Measurements from ENCODE around the gene NTRK3.

Gene NTRK3

DNA sequence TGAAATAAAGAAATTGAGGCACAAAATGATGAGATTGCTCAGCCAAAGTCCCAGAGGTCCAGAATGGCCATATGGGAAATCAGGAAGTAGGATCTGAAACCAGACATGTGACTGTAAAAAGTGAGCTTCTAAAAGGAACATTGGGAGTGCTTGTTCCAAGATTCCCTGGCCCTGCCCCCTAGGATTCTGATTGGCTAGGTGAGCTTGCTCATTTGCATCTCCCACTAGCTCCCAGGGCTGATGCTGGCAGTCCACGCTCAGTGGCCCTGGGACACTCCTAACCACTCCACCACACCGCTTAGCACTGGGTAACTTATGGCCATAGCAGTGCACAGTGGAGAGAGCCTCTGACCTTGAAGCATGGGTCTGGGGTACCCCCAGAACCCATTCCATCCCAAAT, 326.7 kb downstream of the NTRK3 start:
- DNase-seq: no peak

DNA sequence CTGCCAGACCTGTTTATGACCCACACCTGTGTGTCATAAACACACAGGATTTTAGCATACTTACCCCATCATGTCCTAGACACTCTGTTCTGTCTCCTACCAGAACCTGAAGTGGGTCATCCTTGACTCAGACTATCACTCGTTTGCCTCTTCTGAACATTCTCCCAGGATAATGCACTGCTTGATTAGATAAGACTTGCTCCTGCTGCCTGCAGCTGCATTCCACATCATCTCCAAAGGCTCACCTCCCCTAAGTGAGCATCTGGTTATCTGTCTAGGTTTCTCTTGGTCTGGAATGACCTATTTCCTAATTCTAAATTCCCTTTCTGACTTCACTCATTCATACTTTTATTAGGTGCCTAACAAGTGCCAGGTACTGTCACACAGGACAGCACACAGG, 332.1 kb downstream of the NTRK3 start:
- no peak for DNase-seq

DNA sequence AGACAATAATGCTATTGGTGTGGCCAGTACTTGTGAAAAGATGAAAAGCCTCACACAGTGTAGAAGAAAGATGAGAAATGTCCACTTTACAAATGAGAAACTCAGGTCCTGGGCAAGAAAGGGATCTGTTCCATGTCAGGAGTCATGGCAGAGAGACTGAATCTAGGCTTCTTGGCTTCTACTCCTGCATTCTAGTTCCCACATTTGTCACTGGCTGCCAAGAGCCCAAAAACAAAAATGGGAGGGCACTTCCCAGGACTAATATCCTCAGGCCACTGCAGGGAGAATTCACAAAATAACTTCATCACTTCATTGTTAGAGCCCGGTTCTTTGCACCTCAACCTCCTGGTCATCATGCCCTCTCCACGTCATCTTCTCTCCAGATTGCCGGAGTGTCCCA, 337.5 kb downstream of the NTRK3 start:
- no peak for DNase-seq

DNA sequence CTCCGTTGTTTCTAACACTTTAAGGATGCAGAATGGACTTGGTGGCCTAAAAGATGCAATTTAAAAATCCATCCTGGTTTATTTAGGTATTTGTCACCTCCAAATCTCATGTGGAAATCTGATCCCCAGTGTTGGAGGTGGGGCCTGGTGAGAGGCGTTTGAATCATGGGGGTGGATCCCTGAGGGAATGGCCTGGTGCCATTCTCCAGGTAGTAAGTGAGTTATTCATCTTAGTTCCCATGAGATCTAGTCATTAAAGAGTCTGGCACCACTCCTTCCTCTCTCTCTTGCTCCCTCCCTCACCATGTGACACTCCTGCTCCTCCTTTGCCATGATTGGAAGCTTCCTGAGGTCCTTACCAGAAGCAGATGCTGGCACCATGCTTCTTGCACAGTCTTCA, 339.1 kb downstream of the NTRK3 start:
- no peak for DNase-seq

DNA sequence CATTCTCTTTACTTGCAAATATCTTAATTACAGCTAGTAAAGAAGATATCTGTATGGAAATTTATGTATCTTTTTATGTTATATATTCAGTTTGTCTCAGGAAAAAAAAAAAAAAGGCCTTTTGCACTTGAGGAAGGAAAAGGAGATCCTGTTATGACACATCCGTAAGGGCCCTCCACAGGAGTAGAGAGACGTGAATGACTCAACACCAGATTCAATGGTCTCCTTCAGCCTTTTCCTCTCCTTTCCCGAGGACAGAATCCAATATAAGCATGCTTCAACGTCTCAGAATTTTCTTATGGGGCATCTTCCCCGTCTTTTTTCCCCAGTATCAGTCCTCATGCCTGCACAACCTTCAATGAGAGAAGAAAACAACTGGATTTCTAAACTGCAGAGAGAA, 340.3 kb downstream of the NTRK3 start:
- no peak for DNase-seq

DNA sequence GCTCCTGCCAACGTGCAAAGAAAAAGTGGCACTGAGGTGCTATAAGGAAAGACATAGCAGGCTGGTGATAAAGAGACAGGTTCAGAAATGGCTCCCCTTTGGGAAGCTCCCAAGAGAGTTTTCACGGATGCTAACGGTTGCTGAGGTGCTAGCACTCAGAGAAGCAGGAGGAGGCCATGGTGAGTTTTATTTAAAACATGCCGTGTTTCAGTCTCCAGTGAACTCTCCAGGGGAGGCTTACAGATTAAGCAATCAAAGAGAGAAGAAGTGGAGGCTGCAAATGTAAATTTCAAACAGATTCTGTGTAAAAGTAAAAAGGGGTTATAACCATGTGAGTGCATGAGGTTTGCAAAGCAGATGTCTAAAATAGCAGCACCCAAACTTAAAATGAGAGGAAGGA, 346.2 kb downstream of the NTRK3 start:
- no peak for DNase-seq

DNA sequence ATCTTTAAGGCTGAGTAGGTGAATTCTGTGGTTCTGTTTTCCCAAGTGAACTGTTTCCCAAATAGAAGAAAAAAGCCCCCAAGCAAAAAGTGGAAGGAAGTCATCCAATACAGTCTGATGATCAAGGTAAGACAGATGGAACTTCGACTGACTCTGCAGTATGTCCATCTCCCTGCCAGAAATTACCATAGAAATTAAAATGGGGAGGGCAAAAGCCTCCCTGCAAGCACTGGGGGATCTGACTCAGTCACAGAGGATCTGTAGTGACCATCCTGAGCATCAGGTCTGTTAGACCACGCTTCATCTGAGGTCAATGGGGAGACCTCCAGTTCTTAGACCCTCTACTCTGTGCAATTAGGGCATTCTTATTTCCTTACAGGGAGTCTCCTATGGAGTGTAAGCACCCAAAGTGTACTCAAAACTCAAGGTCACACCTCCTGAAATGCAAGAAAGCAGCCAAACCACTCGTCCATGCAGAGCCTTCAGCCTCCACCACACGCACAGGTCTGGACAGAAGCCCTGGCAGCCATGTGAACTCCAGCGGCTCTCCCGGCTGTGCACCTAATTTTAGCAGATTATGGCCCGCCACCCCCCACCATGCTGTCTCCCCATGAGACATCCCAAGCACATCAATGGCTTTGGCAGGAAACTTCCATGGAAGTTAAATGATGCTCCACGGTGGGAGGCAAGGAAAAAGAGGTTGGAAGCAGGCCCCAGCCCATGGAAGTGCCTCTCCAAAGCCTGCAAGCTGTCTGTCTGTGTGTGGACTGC, 348.7 kb downstream of the NTRK3 start:
- no peak for DNase-seq

DNA sequence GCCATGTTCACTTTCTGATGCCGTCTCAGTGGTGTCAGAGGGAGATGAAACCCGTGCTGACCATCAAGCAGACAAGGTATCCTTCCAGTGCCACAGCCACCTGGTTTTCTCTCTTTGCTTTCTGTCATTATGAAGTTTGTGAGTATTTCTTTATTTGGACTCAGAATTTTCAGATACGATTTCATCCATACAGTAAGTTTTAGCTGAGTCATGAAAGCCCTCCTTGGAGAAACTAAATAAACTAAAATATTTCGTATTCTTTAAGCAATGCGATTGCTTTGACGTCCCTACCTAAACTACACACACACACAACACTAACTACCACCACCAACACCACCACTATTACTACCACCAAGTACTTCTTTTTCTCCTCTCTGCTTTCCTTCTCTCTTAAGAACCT, 350.1 kb downstream of the NTRK3 start:
- no peak for DNase-seq

DNA sequence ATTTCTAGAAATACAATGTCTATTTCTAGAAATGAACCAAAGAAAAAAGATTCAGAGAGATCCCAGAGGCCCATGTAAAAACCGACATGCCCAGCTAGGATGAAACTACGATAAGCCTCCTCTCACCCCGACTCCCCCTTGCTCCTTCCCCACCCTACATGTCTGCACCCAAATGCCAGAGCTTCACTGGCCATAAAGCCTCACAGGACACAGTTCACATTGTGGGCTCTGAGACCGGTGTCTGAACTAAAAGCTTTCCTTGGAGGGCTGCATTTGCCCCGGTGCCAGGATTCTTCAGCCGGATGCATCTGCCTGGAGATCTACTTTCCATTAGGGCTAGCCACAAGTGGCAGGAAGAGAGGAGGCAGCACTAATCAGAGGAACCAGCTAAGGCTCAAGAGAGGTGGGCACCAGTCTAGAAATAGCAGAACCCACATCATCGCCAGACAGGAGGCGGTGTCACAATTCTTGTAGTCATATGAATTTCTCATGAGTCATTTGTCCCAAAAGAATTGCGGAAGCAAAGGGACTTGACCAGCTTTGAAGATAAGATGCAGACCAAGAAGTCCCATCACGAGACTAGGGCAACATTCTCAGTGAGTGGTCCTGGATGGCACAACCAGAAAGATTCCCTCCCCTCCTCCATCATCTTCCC, 353.6 kb downstream of the NTRK3 start:
- no peak for DNase-seq

DNA sequence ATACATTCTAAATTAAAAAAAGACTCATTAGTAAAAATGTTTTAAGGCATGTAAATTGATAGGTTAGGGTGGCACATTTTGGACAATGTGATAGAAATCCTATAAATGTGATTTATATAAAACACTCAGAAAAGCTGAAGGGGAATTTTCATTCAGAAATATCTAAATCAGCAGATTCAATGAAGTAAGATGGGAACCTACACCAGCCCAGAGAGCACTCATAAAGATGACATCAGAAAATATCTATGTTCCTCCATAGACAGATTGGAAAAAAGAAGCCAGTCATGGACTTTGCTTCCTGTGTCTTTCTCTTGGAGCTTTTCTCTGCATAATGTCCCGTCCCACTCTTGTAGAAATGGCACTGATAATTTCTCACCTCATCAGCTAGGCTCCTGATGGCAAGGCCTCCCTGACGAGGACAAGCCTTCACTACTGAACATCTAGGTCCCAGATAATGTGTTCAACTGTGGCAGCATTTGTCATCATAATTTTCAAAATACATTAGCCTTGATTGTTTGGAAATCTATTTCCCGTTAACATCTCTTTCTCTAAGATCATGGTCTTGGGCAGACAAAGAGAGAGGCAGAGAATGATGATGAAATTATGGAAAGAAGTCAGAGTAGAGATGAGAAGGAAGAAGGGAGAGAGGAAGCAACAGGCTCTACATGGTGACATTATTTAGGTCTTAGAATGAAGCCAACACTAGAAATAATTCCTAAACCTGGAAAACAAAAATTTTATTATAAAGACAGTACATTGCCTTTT, 354.4 kb downstream of the NTRK3 start:
- DNase-seq: no peak

DNA sequence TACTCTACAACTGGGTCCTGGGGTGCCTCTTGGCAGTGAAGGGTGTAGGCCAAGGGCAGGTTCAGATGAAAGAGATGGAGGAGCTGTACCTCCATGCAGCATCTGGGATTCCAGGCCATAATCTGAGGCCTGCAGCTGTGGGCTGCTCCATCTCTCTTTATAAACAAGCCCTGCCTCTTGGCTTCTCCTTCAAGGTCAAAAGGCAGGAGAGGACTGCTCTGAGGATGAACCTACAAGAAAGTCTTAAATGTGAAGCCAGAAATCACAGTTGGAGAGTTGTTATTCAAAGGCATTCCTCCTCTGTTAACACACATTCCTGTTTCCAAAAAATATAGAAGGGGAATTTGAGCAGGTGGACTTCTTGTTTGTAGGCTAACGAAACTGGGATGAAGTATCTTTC, 355.5 kb downstream of the NTRK3 start:
- DNase-seq: no peak

DNA sequence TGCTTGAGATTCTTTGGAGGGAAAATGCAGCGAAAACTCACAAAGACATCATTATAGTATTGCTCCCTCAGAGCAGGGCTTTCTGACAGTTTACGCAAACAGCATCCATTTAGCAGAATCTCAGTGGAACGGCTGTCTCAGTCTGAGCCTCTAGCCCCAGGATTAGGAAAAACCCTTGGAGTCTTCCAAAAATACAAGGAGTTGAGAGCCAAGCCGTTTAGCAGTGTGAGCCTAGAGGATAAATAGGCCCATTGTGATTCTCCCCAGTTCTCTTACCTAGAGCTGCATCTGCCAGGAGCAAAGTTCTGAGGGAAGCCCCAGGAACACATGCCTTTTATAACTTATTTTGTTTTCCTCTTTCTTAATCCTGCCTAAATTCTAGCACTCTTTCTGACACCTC, 359.6 kb downstream of the NTRK3 start:
- DNase-seq: no peak

DNA sequence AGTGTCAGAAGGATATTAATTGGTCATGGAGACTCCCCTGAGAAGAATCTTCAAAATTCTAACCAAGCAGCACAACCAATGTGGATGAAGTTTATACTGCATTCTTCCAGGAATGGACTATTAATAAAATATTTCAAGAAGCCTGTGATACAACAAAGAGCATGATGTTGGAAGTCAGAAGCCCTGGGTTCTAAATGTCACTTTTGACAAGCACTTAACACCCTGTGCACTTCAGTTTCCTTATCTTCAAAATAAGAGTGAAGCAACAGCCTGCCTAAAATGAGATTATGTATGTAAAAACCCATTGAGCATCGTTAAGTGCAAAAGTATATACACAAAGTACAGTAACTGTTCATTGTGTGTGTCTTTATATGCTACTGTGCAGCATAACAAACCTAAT, 369.4 kb downstream of the NTRK3 start:
- no peak for DNase-seq

DNA sequence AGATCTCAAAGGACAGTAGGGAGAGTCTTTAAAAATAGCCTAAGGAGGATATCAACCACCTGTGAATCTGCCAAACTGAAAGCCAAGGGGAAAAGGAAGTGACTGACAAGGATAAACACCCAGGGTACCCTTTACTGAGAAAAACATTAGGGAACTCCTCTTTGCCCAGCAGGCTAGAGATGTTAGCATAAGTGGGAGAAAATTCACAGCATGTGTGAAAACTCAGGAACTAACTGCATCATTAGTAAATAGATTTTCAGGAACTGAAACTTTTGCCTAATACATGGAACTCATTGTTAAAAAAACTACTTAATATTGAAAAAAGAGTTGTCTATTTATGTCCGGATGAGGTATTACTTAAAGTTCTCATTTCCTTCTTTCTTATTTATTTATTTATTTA, 375.5 kb downstream of the NTRK3 start:
- no peak for DNase-seq

DNA sequence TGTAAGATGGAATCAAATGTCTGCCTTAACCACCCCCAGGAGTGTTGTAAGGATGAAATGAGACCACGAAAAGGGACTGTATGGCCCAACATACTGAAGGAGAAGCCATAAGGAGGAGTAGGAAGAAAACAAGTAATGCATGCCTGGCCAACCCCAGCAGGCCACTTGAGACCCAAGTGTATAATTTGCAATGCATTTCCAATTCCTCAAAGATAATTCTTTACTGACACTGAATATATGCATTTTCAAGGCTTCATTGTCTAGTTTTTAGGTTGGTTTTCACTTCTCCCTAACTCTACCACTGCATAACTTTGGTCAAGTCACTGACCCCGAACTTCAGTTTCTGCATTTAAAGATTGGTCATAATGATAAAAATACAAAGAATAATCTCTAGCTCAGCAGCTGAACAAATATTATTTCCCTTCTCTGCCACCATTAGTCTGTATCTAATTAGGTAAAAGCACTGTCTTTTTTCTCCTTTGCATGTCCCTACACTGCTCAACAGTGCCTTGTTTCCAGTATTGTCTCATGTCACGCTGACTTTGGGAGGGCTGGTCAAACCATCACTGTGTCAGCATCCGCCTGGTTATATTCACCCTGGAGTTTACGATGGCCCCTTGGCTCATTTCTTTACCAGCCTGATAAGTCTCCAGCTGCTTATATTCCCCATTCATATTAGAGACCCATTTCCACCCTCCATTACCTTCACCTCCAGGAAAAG, 378.6 kb downstream of the NTRK3 start:
- no peak for DNase-seq

DNA sequence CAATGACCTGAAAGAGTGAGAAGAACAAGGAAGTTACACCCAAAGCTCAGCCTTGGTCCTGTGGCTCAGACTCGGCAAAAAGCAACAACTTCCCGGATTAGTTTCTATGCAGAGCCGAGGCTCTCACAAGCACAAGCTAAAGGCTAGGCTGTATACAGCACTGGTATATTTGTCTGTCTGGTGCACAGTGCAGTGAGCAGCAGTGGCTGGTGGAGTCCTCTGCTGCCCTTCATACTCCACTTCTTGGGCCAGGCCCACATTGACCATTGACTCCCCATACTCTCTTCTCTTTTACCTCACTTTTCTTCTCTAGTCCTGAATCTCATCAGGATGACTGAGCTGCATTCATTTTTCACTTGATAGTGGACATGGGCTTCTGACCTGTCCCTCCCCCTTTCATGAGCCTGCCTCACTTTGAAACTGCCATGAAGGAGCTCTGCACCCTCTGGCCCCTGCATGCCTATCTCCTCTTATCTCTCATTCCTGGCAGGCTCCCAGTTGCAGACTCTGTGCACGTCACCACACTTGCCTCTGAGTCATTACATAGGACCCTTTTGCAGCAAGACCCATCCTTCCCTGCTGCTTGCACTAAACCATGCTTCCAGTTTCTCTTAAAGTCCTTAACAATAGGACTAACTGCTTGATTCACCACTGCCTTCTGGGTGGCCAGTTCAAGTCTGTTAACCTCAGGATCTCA, 379.3 kb downstream of the NTRK3 start:
- DNase-seq: no peak

DNA sequence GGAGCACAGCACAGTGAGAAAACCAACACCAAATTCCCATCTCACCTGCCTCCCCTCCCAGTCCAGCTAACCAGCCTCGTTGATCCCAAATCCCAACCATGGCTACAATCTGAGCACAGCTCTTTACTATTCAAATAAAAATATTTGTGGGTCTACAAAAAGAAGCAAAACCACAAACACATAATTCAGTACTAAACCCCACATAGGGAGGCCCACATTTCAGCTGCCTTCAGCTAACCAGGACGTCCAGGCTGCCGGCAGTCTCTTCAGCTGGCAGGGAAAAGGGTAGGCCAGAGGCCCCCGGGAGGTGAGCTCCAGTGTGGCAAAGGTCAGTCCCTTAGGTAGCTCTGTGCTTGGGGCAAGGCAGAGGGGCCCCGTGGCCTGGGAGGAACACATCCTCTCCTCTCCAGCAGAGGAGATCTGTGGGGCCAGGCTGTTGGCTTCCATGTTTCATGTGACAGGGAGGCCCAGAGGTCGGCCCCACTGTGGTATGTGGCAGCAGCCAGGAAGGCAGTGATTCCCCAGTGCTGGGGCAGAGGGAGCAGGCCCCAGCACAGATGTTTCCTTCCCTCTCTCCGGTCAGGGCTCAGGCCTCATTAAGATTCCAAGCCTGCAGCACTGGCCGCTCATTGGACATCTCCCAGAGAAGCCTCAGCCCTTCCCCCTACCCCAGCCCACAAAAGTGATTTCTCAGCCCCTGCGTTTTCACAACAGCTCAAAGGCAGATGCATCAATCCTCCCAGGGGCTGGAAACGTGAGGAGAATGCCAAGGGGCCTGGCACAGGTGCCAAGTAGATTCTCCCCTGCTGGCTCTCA, 381.4 kb downstream of the NTRK3 start:
- no peak for DNase-seq

DNA sequence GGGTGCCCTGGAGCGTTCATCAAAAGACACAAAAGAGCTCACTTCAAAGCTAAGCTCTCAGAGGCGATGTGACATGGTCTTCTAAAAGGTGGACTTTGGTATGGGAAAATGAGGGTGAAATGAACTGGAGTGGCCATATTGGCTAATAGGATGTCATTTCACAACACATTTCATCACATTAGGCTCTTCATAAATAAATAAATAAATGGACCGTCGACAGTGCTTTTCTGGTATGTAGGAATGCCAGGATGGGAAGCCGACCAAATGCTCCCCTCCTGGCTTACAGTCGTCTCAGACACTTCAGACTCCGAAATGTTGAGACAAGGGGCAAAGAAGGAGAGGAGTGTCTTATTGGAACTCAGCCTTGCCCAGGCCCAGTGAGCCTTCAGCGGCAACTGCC, 383.0 kb downstream of the NTRK3 start:
- no peak for DNase-seq

DNA sequence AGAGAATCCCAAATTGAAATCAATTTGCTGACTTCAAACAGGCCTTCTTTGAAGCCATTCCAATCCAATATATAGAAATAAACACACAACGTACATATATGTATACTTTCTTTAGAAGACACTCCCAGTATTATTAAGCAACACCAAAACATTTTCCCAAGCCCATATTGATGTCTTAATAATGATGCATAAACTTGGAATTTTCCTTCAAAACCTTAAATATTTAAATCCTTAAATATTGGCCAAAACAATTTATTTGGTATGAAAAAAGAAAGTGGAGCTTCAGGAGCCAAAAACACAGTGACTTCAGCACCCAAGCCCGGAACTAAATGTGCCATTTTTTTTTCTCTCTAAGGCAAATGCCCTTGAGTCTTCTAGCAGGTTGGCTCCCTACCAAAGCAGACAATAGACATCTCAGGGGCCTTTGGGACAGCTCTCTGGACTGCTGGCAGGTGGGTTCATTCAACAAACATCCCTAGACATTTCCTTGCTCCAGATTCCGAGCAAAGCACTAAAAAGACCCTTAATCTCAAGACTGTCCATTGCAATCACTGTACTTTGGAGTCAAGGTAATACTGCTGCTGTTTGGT, 384.7 kb downstream of the NTRK3 start:
- no peak for DNase-seq

DNA sequence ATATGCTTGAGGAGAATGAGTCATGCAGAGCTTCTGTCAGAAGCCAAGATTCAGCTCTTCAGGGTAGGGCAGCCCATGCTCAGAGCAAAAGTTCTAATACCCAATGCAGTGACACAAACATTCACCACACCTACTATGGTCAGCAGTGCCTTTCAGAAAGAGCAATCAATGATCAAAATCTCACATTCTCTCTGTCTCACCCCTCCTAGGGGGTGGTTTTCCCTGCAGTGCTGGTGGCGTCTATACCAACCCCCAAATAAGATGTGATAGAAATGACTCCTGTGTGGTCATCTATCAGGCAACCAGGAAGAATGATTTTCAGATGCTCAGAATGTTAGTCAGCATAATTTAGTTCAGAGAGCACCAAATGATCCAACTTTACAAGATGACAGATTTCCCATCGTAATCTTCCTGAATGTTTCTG, 385.3 kb downstream of the NTRK3 start:
- DNase-seq: no peak

DNA sequence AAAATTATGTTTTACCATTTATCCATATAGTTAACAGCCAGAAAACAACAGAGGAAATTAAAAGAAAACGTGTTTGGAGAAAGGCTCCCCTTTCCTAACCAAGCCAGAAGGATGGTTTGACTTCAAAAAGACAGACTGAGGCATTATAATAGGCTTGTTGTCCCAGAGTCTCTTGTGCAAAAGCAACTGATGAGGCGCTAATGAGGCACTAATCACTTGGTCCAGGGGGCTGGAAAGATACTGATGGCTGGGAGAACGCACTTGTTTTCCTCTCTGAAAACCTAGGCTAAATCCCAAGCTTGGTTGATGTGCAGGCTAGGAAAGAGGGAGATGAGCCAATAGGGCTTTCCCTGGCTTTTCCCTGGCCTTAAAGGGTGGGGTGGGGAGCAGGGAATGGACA, 389.6 kb downstream of the NTRK3 start:
- DNase-seq: no peak

DNA sequence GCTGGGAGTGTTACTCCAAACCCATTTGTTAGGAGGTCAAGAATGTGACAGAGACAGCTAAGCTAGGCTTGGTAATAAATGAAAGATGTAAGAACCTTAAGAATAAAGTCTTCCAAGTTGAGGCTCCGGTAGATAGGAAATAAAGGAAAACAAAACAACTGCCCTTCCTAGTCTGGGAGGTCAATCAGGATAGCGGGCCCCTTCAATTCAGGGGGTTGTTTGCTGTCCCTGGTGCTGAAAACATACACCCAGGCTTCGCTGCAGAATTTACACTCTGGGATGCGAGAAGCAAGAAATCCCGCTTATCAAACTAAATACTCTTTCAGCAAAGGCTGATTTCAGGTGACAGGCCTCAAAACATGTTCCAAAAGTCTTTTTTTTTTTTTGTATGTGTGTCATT, 393.4 kb downstream of the NTRK3 start:
- DNase-seq: no peak

Measured in NCI-H1930 (cell line).